CD4-positive, CD25-positive, alpha-beta regulatory T cell (primary cell): ENCODE results near the gene RNASE13. TPM values are rescaled to one million over a fixed set of nuclear protein-coding genes. Genes with fewer than 3 reads are reported as not detected.

ENCODE experiments used
- ATAC-seq, 2 donors: fragments of 150-1000 bp; cut with Tn5 transposase; one replicate each; pipeline ENCODE4 v1.10.0; 2021; ENCODE audit warnings: low read depth in 2 of 2, moderate number of reproducible peaks in 2 of 2, moderate library complexity in 1 of 2
- DNase-seq, 3 donors: peaks; one replicate each; pipeline versions ENCODE4 v3.0.0 to v3.0.0-alpha.2; 2012 to 2022; ENCODE audit warnings: mixed read lengths in 1 of 3
- H3K27ac ChIP-seq: one replicate; pipeline ENCODE4 v1.7.0; 2013; ENCODE audit warnings: mild to moderate bottlenecking, low read length; ENCODE audit not compliant: insufficient read depth, poor library complexity, severe bottlenecking
- H3K27me3 ChIP-seq: one replicate; pipeline ENCODE4 v1.7.0; 2013; ENCODE audit warnings: low read length; ENCODE audit not compliant: control insufficient read depth, insufficient read depth
- H3K36me3 ChIP-seq: one replicate; pipeline ENCODE4 v1.7.0; 2013; ENCODE audit warnings: mild to moderate bottlenecking, low read length, moderate library complexity; ENCODE audit not compliant: control insufficient read depth, insufficient read depth
- H3K4me1 ChIP-seq: 2 replicates; pipeline ENCODE4 v1.7.0; 2013; ENCODE audit warnings: mild to moderate bottlenecking, low read length; ENCODE audit not compliant: insufficient read depth, control insufficient read depth, poor library complexity, severe bottlenecking
- H3K4me3 ChIP-seq: one replicate; pipeline ENCODE4 v1.7.0; 2013; ENCODE audit warnings: low read depth, mild to moderate bottlenecking, low read length, moderate library complexity
- H3K9me3 ChIP-seq, 2 experiments: 1 replicate in 1 of 2; 2 replicates in 1 of 2; pipeline ENCODE4 v1.7.0; 2013; ENCODE audit warnings: low read length in 2 of 2, mild to moderate bottlenecking in 1 of 2, moderate library complexity in 1 of 2; ENCODE audit not compliant: control insufficient read depth in 2 of 2
- H3K27ac Mint-ChIP-seq, 3 donors: one replicate each; pipeline ENCODE4 v1.8.0; 2020 to 2022; ENCODE audit warnings: mild to moderate bottlenecking in 3 of 3, mixed read lengths in 3 of 3, moderate library complexity in 2 of 3
- H3K27me3 Mint-ChIP-seq: one replicate; pipeline ENCODE4 v1.8.0; 2022; ENCODE audit warnings: mild to moderate bottlenecking, mixed read lengths
- H3K36me3 Mint-ChIP-seq: one replicate; pipeline ENCODE4 v1.8.0; 2020; ENCODE audit warnings: mixed read lengths
- H3K4me1 Mint-ChIP-seq, 4 donors: one replicate each; pipeline ENCODE4 v1.8.0; 2020 to 2022; ENCODE audit warnings: mixed read lengths in 4 of 4, mild to moderate bottlenecking in 1 of 4
- H3K4me3 Mint-ChIP-seq, 4 donors: one replicate each; pipeline ENCODE4 v1.8.0; 2020 to 2022; ENCODE audit warnings: mild to moderate bottlenecking in 4 of 4, mixed read lengths in 4 of 4, moderate library complexity in 3 of 4
- H3K9me3 Mint-ChIP-seq, 7 donors: one replicate each; pipeline ENCODE4 v1.8.0; 2020 to 2022; ENCODE audit warnings: mixed read lengths in 7 of 7, mild to moderate bottlenecking in 3 of 7, moderate library complexity in 2 of 7
- polyA plus RNA-seq, 4 donors: library from polyadenylated mRNA; unstranded; fragments of 300-500 nt; fragmentation: Illumina TruSeq; gene quantifications; one replicate each; pipeline ENCODE4 v1.2.3, GENCODE V29; 2021
- total RNA-seq: library from RNA; stranded (reverse); gene quantifications from one replicate; pipeline ENCODE4 v1.2.3, GENCODE V29; 2022

The RNASE13 gene
- total and polyA plus RNA-seq, 5 donors from 2014 or later = not detected

DNA sequence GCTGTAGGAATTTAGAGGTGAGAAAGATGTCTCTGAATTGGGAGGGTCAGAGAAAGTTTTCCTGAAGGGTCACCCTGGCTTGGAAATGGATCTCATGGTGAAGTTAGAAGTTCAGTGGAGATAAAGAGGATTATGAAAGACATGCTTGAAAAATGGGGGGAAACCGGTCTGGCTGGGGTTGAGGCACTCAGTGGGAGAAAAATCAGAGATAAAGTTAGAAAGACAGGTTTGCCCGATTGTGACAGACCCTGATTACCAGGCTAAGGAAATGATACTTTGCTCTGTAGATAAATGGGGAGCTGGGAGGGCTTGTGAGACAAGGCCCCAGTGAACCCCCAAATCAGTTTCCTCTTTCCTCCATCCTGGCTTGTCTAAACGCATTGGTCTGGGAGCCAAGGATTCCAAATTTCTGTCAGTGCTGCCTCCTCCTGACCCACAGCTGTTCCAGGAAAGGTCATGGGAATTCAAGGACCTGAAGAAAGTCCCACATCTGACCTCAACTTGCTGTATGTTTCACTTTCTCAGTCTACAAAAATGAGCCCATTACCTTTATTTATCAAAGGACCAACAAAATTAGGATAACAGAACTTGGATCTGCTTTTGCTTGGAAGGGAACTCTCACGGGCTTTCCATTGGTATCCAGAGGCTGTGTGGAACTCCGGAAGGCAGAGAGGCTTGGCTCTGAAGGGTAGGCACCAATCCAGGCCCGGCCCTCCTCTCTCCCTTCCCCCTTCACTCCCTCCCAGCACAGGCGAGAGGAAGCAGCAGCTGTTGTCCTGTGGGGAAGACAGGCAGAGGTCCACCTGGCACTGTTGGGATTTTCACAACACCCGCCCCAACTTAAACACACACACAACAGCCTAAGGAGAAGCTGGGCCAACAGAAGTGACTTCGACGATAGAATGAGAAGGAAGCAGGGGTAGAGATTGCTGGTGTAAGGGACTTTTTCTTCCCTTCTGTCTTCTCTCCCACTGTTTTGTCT, 4.1 kb upstream of the RNASE13 start:
- peaks cover 3% of the 10 kb centered on the region for H3K27me3 ChIP-seq
- H3K27ac ChIP-seq = no peak overlapping the region
- H3K27ac Mint-ChIP-seq = no peak overlapping the region
- H3K36me3 ChIP-seq = no peaks in the 10 kb centered on the region
- DNase-seq = no peak
- ATAC-seq = no peak
- H3K4me1 ChIP-seq = no peaks in the 10 kb centered on the region
- peaks cover 9% of the 10 kb centered on the region for H3K27me3 Mint-ChIP-seq
- H3K4me1 Mint-ChIP-seq = no peaks in the 10 kb centered on the region
- no peaks in the 10 kb centered on the region for H3K36me3 Mint-ChIP-seq
- H3K4me3 Mint-ChIP-seq = no peak overlapping the region
- H3K9me3 Mint-ChIP-seq = peaks cover 0 to 1% (median 0%) of the 10 kb centered on the region in 7 donors
- H3K9me3 ChIP-seq = no peaks in the 10 kb centered on the region
- H3K4me3 ChIP-seq = no peak overlapping the region

DNA sequence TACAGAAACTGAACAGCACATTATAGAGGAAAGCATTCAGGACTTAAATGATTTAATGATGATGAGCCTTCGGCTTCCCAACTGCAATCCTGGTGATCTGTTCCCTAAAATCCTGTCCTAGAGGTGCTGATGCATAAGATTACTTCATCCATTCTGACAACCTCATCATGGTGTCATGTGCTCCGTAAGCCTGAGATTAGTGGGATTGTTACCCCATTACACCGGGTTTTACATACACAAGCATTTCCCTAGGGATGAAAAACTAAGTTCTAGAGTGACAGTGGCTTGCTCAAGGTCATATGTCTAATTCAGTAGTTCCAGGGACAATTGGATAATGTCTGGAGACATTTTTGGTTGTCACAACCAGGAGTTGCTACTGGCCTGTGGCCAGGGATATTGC, 2.5 kb upstream of the RNASE13 start:
- ATAC-seq = no peak
- H3K27me3 ChIP-seq = peaks cover 3% of the 10 kb centered on the region
- Mint-ChIP-seq H3K9me3 (peaks cover 0 to 1% (median 0%) of the 10 kb centered on the region in 7 donors), H3K36me3 (no peaks in the 10 kb centered on the region), H3K27ac (no peak overlapping the region), H3K4me1 (no peaks in the 10 kb centered on the region), H3K27me3 (peaks cover 14% of the 10 kb centered on the region), H3K4me3 (no peak overlapping the region)
- H3K27ac ChIP-seq = no peak overlapping the region
- H3K4me3 ChIP-seq = no peak overlapping the region
- no peak for DNase-seq
- no peaks in the 10 kb centered on the region for H3K9me3 ChIP-seq
- no peaks in the 10 kb centered on the region for H3K4me1 ChIP-seq
- H3K36me3 ChIP-seq = no peaks in the 10 kb centered on the region

- H3K36me3 Mint-ChIP-seq = no peaks in the 10 kb centered on the region
- Histone ChIP-seq H3K27ac (no peak overlapping the region), H3K9me3 (no peaks in the 10 kb centered on the region), H3K4me1 (no peaks in the 10 kb centered on the region), H3K36me3 (no peaks in the 10 kb centered on the region), H3K4me3 (no peak overlapping the region), H3K27me3 (peaks cover 3% of the 10 kb centered on the region)
- H3K27ac Mint-ChIP-seq = peak overlapping the region in 1 of 3 donors; percentile 50
- peaks cover 14% of the 10 kb centered on the region for H3K27me3 Mint-ChIP-seq
- no peak overlapping the region for H3K4me3 Mint-ChIP-seq
- ATAC-seq (peak in 1 of 2 donors; percentile 29), DNase-seq (no peak)
- peaks cover 0 to 1% (median 0%) of the 10 kb centered on the region in 7 donors for H3K9me3 Mint-ChIP-seq
- H3K4me1 Mint-ChIP-seq = no peaks in the 10 kb centered on the region
Observed at GRCh38 chr14:21036751-21037150, 2.1 kb upstream of the RNASE13 start.

DNA sequence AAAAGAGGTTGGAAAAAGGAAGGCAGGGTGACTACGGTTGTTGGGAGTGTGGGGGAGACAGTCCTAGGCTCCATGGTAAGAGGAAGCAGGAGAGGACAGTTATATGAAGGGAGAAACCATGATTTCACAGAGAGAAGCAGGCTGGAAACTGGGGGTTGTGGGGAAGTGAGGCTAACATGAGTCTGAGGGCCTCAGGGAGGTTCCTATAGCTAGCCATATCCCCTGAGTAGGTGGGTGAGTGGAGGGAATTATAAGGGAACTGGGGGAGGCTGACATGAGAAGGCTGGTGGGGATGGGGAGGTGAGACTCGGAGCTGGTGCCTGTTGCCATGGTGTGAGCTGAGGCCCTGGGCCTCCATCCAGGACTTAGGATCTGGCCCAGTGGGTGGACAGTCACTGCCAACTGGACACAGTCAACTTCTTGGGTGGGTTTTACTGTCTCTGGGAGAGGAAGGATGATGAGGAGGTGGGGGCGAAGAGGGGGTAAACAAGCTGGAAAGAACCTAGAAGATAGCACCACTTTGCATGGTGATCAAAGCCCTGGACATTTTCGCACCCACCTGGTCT, 1.4 kb downstream of the RNASE13 start:
- no peak overlapping the region for H3K27ac Mint-ChIP-seq
- no peak overlapping the region for H3K4me3 Mint-ChIP-seq
- Histone ChIP-seq H3K27me3 (peaks cover 3% of the 10 kb centered on the region), H3K36me3 (no peaks in the 10 kb centered on the region), H3K9me3 (no peaks in the 10 kb centered on the region), H3K4me3 (no peak overlapping the region), H3K4me1 (no peaks in the 10 kb centered on the region), H3K27ac (no peak overlapping the region)
- H3K27me3 Mint-ChIP-seq = peaks cover 22% of the 10 kb centered on the region
- DNase-seq = no peak
- no peaks in the 10 kb centered on the region for H3K4me1 Mint-ChIP-seq
- no peaks in the 10 kb centered on the region for H3K36me3 Mint-ChIP-seq
- ATAC-seq = no peak
- peaks cover 0 to 1% (median 0%) of the 10 kb centered on the region in 7 donors for H3K9me3 Mint-ChIP-seq

- H3K4me1 ChIP-seq = no peaks in the 10 kb centered on the region
- ATAC-seq (no peak), DNase-seq (no peak)
- H3K36me3 Mint-ChIP-seq = no peaks in the 10 kb centered on the region
- no peak overlapping the region for H3K4me3 Mint-ChIP-seq
- no peaks in the 10 kb centered on the region for H3K4me1 Mint-ChIP-seq
- no peaks in the 10 kb centered on the region for H3K36me3 ChIP-seq
- no peak overlapping the region for H3K27ac ChIP-seq
- H3K9me3 Mint-ChIP-seq = peaks cover 0 to 1% (median 0%) of the 10 kb centered on the region in 7 donors
- H3K27ac Mint-ChIP-seq = no peak overlapping the region
- H3K9me3 ChIP-seq = no peaks in the 10 kb centered on the region
- peaks cover 22% of the 10 kb centered on the region for H3K27me3 Mint-ChIP-seq
- no peaks in the 10 kb centered on the region for H3K27me3 ChIP-seq
- no peak overlapping the region for H3K4me3 ChIP-seq
Observed at GRCh38 chr14:21032326-21033132, 2.1 kb downstream of the RNASE13 start.

DNA sequence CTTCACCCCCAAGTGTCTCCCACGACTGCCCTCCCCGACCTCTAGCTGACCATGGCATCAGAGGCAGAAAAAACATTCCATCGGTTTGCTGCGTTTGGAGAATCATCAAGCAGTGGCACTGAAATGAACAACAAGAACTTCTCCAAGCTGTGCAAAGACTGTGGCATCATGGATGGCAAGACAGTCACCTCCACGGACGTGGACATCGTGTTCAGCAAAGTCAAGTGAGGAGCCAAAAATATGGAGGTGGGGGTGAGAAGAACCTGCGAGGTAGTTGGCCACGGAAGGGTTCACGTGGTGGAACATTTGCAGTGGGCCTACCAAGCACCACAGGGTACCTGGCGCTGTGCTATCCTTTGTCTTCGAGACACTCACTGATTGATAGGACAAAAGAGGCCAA, 4.1 kb downstream of the RNASE13 start:
- peaks cover 0 to 3% (median 0%) of the 10 kb centered on the region in 4 donors for H3K4me1 Mint-ChIP-seq
- H3K27me3 ChIP-seq = no peaks in the 10 kb centered on the region
- peaks cover 22% of the 10 kb centered on the region for H3K27me3 Mint-ChIP-seq
- DNase-seq = no peak
- no peak overlapping the region for H3K4me3 Mint-ChIP-seq
- no peaks in the 10 kb centered on the region for H3K4me1 ChIP-seq
- H3K9me3 Mint-ChIP-seq = no peaks in the 10 kb centered on the region
- no peaks in the 10 kb centered on the region for H3K9me3 ChIP-seq
- no peak overlapping the region for H3K4me3 ChIP-seq
- no peak for ATAC-seq
- no peaks in the 10 kb centered on the region for H3K36me3 Mint-ChIP-seq
- no peak overlapping the region for H3K27ac Mint-ChIP-seq
- no peaks in the 10 kb centered on the region for H3K36me3 ChIP-seq
- H3K27ac ChIP-seq = no peak overlapping the region

DNA sequence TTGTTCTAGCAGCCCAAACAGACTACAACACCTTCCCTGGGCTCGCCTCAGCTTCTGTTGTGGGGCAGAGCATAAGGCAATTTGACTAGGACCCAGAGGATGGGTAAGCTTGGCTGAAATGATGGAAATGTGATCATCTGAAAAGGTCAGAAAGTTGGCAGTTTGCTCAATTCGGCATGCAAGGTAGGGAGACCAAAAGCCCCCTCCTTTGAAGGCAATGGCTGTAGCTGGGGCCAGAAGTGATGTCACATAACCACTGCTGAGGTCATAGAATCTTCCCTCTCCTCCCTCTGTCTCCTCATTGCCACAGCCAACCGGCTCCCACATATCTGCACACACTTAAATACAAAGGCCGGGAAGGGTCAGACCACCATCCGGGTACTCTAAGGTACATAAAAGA, 4.7 kb downstream of the RNASE13 start, which contains the start of gene TPPP2:
Gene TPPP2, plus strand, starts transcription at position 301 of the 400 bp plus-strand sequence. CDS start 365 bp downstream, outside the sequence.
- H3K27ac Mint-ChIP-seq = no peak within 1 kb of the TSS
- H3K4me1 Mint-ChIP-seq = peaks cover 0 to 3% (median 0%) of the 10 kb centered on the region in 4 donors
- ATAC-seq = no peak
- Histone ChIP-seq H3K27me3 (no peaks in the 10 kb centered on the region), H3K4me3 (no peak within 1 kb of the TSS), H3K9me3 (no peaks in the 10 kb centered on the region), H3K36me3 (no peaks in the 10 kb centered on the region), H3K27ac (no peak within 1 kb of the TSS), H3K4me1 (peaks cover 3% of the 10 kb centered on the region)
- H3K9me3 Mint-ChIP-seq = no peaks in the 10 kb centered on the region
- peak within 1 kb of the TSS in 1 of 4 donors; percentile 21 for H3K4me3 Mint-ChIP-seq
- H3K36me3 Mint-ChIP-seq = no peaks in the 10 kb centered on the region
- peaks cover 22% of the 10 kb centered on the region for H3K27me3 Mint-ChIP-seq
- no peak for DNase-seq
